ENCODE measurements around the gene EEA1.

Gene EEA1

GRCh38 chr12:92879698-92880322 is 49.3 kb downstream of the EEA1 start:
- DNase-seq (ENCODE audit: low spot score), result no peak

GRCh38 chr12:92877904-92878303 is 51.2 kb downstream of the EEA1 start:
- no peak for DNase-seq (ENCODE audit: low spot score)

GRCh38 chr12:92876496-92876895 is 52.6 kb downstream of the EEA1 start:
- DNase-seq (ENCODE audit: low spot score), result no peak

GRCh38 chr12:92871116-92871515 is 58.0 kb downstream of the EEA1 start:
- no peak for DNase-seq (ENCODE audit: low spot score)

- DNase-seq (ENCODE audit: low spot score), result no peak
Measured at GRCh38 chr12:92866418-92866817, 62.7 kb downstream of the EEA1 start.

GRCh38 chr12:92863251-92863650 is 65.8 kb downstream of the EEA1 start:
- DNase-seq (ENCODE audit: low spot score), result no peak

GRCh38 chr12:92861381-92861780 is 67.7 kb downstream of the EEA1 start:
- no peak for DNase-seq (ENCODE audit: low spot score)

- peak; percentile 32 for DNase-seq (ENCODE audit: low spot score)
Measured at GRCh38 chr12:92860521-92860920, 68.6 kb downstream of the EEA1 start.

GRCh38 chr12:92859650-92860386 is 69.3 kb downstream of the EEA1 start:
- DNase-seq (ENCODE audit: low spot score), result no peak

- DNase-seq (ENCODE audit: low spot score), result no peak
Measured at GRCh38 chr12:92857818-92858217, 71.3 kb downstream of the EEA1 start.

GRCh38 chr12:92854344-92854743 is 74.8 kb downstream of the EEA1 start:
- DNase-seq (ENCODE audit: low spot score), result no peak

- DNase-seq (ENCODE audit: low spot score), result no peak
Measured at GRCh38 chr12:92848740-92849139, 80.4 kb downstream of the EEA1 start.

GRCh38 chr12:92847368-92847767 is 81.7 kb downstream of the EEA1 start:
- DNase-seq (ENCODE audit: low spot score), result no peak

- no peak for DNase-seq (ENCODE audit: low spot score)
Measured at GRCh38 chr12:92845329-92845728, 83.8 kb downstream of the EEA1 start.

GRCh38 chr12:92844151-92844763 is 84.8 kb downstream of the EEA1 start:
- DNase-seq (ENCODE audit: low spot score), result no peak

- DNase-seq (ENCODE audit: low spot score), result no peak
Measured at GRCh38 chr12:92829686-92830282, 99.3 kb downstream of the EEA1 start.

- no peak for DNase-seq (ENCODE audit: low spot score)
Measured at GRCh38 chr12:92828565-92828964, 100.5 kb downstream of the EEA1 start.

- DNase-seq (ENCODE audit: low spot score), result peak; percentile 22
Measured at GRCh38 chr12:92827836-92828431, 101.2 kb downstream of the EEA1 start.

GRCh38 chr12:92821142-92821541 is 108.0 kb downstream of the EEA1 start:
- no peak for DNase-seq (ENCODE audit: low spot score)

GRCh38 chr12:92814584-92814983 is 114.5 kb downstream of the EEA1 start:
- DNase-seq (ENCODE audit: low spot score), result no peak

GRCh38 chr12:92810370-92810769 is 118.7 kb downstream of the EEA1 start:
- DNase-seq (ENCODE audit: low spot score), result no peak

- no peak for DNase-seq (ENCODE audit: low spot score)
Measured at GRCh38 chr12:92803903-92804302, 125.2 kb downstream of the EEA1 start.

- no peak for DNase-seq (ENCODE audit: low spot score)
Measured at GRCh38 chr12:92802906-92803305, 126.2 kb downstream of the EEA1 start.
